ENCODE results near the gene BICD1.
"Not testable (repeated sequence)": the region's sequence is repeated elsewhere in the genome, so short reads cannot be mapped to it uniquely, and the experiment has no call there.

- TF ChIP-seq, protein P1, sequence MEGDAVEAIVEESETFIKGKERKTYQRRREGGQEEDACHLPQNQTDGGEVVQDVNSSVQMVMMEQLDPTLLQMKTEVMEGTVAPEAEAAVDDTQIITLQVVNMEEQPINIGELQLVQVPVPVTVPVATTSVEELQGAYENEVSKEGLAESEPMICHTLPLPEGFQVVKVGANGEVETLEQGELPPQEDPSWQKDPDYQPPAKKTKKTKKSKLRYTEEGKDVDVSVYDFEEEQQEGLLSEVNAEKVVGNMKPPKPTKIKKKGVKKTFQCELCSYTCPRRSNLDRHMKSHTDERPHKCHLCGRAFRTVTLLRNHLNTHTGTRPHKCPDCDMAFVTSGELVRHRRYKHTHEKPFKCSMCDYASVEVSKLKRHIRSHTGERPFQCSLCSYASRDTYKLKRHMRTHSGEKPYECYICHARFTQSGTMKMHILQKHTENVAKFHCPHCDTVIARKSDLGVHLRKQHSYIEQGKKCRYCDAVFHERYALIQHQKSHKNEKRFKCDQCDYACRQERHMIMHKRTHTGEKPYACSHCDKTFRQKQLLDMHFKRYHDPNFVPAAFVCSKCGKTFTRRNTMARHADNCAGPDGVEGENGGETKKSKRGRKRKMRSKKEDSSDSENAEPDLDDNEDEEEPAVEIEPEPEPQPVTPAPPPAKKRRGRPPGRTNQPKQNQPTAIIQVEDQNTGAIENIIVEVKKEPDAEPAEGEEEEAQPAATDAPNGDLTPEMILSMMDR (conservative IDR thresholded peaks at IDR 0.05; ENCODE audit: low read depth, low read length), result not testable (repeated sequence)
- not testable (repeated sequence) for TF ChIP-seq EZH2phosphoT487 (IDR thresholded peaks at IDR 0.05; ENCODE audit: borderline replicate concordance, low read length)
These were observed 124.7 kb downstream of the BICD1 start for GRCh38 chr12:32231361-32231760.
